GM23338 (cell line): ENCODE results near the gene FLVCR1. TPM values are rescaled to one million over a fixed set of nuclear protein-coding genes. Genes with fewer than 3 reads are reported as not detected.

Experiments used
- ATAC-seq: fragments of 200-7000 bp; cut with Tn5 transposase; 3 replicates; pipeline ENCODE4 v1.9.1; 2020
- DNase-seq: peaks from one replicate; pipeline ENCODE4 v3.0.0-alpha.2; 2015; ENCODE audit warnings: low spot score
- H2AFZ ChIP-seq: fragments of 200-600 bp; sonication (generic); 2 replicates; pipeline ENCODE4 v1.8.0; 2016; ENCODE audit warnings: antibody characterized with exemption, mild to moderate bottlenecking, moderate library complexity
- H3F3A ChIP-seq: fragments of 200-600 bp; sonication (generic); replicated peaks from 2 replicates; pipeline ENCODE4 v1.8.0; 2017; ENCODE audit warnings: antibody characterized with exemption, mixed run types, low read depth
- H3K27ac ChIP-seq: fragments of 200-600 bp; sonication (generic); 2 replicates; pipeline ENCODE4 v1.6.1; 2016; ENCODE audit warnings: low read depth
- H3K27me3 ChIP-seq: fragments of 200-600 bp; sonication (generic); 2 replicates; pipeline ENCODE4 v1.8.0; 2016; ENCODE audit warnings: mild to moderate bottlenecking, mixed run types, moderate library complexity; ENCODE audit not compliant: insufficient read depth
- H3K36me3 ChIP-seq: fragments of 200-600 bp; sonication (generic); 2 replicates; pipeline ENCODE4 v1.8.0; 2016; ENCODE audit warnings: mild to moderate bottlenecking; ENCODE audit not compliant: insufficient read depth
- H3K4me1 ChIP-seq: fragments of 200-600 bp; sonication (generic); 2 replicates; pipeline ENCODE4 v1.8.0; 2016; ENCODE audit warnings: mild to moderate bottlenecking, moderate library complexity; ENCODE audit not compliant: insufficient read depth
- H3K4me2 ChIP-seq: fragments of 200-600 bp; sonication (generic); 2 replicates; pipeline ENCODE4 v1.7.1; 2017; ENCODE audit warnings: mixed run types
- H3K4me3 ChIP-seq: fragments of 200-600 bp; sonication (generic); 2 replicates; pipeline ENCODE4 v1.6.1; 2016; ENCODE audit warnings: mixed run types
- H3K79me2 ChIP-seq: fragments of 200-600 bp; sonication (generic); replicated peaks from 2 replicates; pipeline ENCODE4 v1.8.0; 2017; ENCODE audit warnings: mild to moderate bottlenecking; ENCODE audit not compliant: insufficient read depth
- H3K9me2 ChIP-seq: fragments of 200-600 bp; sonication (generic); 2 replicates; pipeline ENCODE4 v1.8.0; 2017; ENCODE audit not compliant: insufficient read depth
- H4K20me1 ChIP-seq: fragments of 200-600 bp; sonication (generic); replicated peaks from 2 replicates; pipeline ENCODE4 v1.8.0; 2017; ENCODE audit warnings: mild to moderate bottlenecking; ENCODE audit not compliant: insufficient read depth
- H3K27ac Mint-ChIP-seq: 2 replicates; pipeline ENCODE4 v1.8.0; 2020; ENCODE audit warnings: inconsistent platforms, mild to moderate bottlenecking, moderate library complexity, mixed read lengths
- H3K27me3 Mint-ChIP-seq: 3 replicates; pipeline ENCODE4 v1.8.0; 2022; ENCODE audit warnings: low read depth, mild to moderate bottlenecking, moderate library complexity, mixed read lengths, inconsistent platforms; ENCODE audit not compliant: insufficient read depth, poor library complexity
- H3K36me3 Mint-ChIP-seq: 3 replicates; pipeline ENCODE4 v1.8.0; 2021; ENCODE audit warnings: low read depth, mild to moderate bottlenecking, inconsistent platforms, moderate library complexity, mixed read lengths
- H3K4me1 Mint-ChIP-seq: 3 replicates; pipeline ENCODE4 v1.8.0; 2020; ENCODE audit warnings: mild to moderate bottlenecking, inconsistent platforms, mixed read lengths
- H3K4me3 Mint-ChIP-seq: 3 replicates; pipeline ENCODE4 v1.8.0; 2021; ENCODE audit warnings: moderate library complexity, mild to moderate bottlenecking, inconsistent platforms, mixed read lengths
- H3K9me3 Mint-ChIP-seq: 3 replicates; pipeline ENCODE4 v1.8.0; 2020; ENCODE audit warnings: moderate library complexity, mild to moderate bottlenecking, inconsistent platforms, mixed read lengths
- CREB1 ChIP-seq: fragments of 250-450 bp; sonication (Bioruptor Pico); IDR thresholded peaks from 2 replicates; pipeline ENCODE4 v1.5.0; 2020; ENCODE audit warnings: low read depth, mild to moderate bottlenecking, moderate library complexity
- CTCF ChIP-seq, 2 experiments: fragments of 200-600 bp in 1 of 2; sonication (generic) in 1 of 2; conservative IDR thresholded peaks; 2 replicates each; pipeline versions ENCODE4 v1.5.1 to v1.6.1; 2016 to 2017; ENCODE audit warnings: antibody characterized with exemption in 2 of 2, low read depth in 2 of 2, mild to moderate bottlenecking in 2 of 2, moderate library complexity in 1 of 2
- ETS1 ChIP-seq: IDR thresholded peaks from 2 replicates; pipeline ENCODE4 v1.6.1; 2016; ENCODE audit warnings: antibody characterized with exemption
- EZH2 ChIP-seq: fragments of 200-600 bp; sonication (generic); IDR thresholded peaks from one replicate; pipeline ENCODE4 v1.8.0; 2017; ENCODE audit warnings: antibody characterized with exemption, mild to moderate bottlenecking, low read depth; ENCODE audit not compliant: unreplicated experiment
- EZH2phosphoT487 ChIP-seq: fragments of 200-600 bp; sonication (generic); IDR thresholded peaks from one replicate; pipeline ENCODE4 v1.8.1; 2018; ENCODE audit warnings: antibody characterized with exemption; ENCODE audit not compliant: unreplicated experiment
- JUNB ChIP-seq: IDR thresholded peaks from one replicate; pipeline ENCODE4 v1.6.1; 2016; ENCODE audit warnings: antibody characterized with exemption; ENCODE audit not compliant: unreplicated experiment
- NANOG ChIP-seq: IDR thresholded peaks from 2 replicates; pipeline ENCODE4 v1.6.1; 2016; ENCODE audit warnings: antibody characterized with exemption, borderline replicate concordance
- POLR2AphosphoS5 ChIP-seq: IDR thresholded peaks from 2 replicates; pipeline ENCODE4 v1.6.1; 2016; ENCODE audit warnings: antibody characterized with exemption, low read depth
- REST ChIP-seq: IDR thresholded peaks from one replicate; pipeline ENCODE4 v1.6.1; 2018; ENCODE audit warnings: antibody characterized with exemption; ENCODE audit not compliant: unreplicated experiment
- STAT1 ChIP-seq: IDR thresholded peaks from one replicate; pipeline ENCODE4 v1.6.1; 2016; ENCODE audit warnings: antibody characterized with exemption; ENCODE audit not compliant: unreplicated experiment
- ZNF114 ChIP-seq: fragments of 250-450 bp; sonication (Bioruptor Pico); IDR thresholded peaks from 2 replicates; pipeline ENCODE4 v1.5.0; 2020; ENCODE audit warnings: mild to moderate bottlenecking, moderate library complexity
- ZNF331 ChIP-seq: fragments of 250-450 bp; sonication (Bioruptor Pico); IDR thresholded peaks from 2 replicates; pipeline ENCODE4 v1.5.0; 2020; ENCODE audit warnings: low read depth, mild to moderate bottlenecking, moderate library complexity
- polyA plus RNA-seq: library from polyadenylated mRNA; unstranded; fragments of >200 nt; fragmentation: Nextera tagmentation; extraction: Ambion mirVana; gene quantifications from 2 replicates; pipeline ENCODE4 v1.2.1, GENCODE V29; 2016
- total RNA-seq: library from RNA; depleted of rRNA; stranded (reverse); fragments of >200 nt; shearing (Covaris generic); gene quantifications from 2 replicates; pipeline ENCODE4 v1.2.3, GENCODE V29; 2014
- TF ChIP-seq, protein P1 (sequence below): fragments of 250-450 bp; sonication (Bioruptor Pico); IDR thresholded peaks from 2 replicates; pipeline ENCODE4 v1.5.0; 2020; ENCODE audit warnings: mild to moderate bottlenecking, moderate library complexity

Gene FLVCR1
- total and polyA plus RNA-seq, 2 experiments from 2014 or later, result 60.5 to 93.5 TPM

- ATAC-seq, result no peak
- H3F3A ChIP-seq, result peaks cover 27% of the 10 kb centered on the region
- TF ChIP-seq ETS1 (no peak), POLR2AphosphoS5 (no peak), CREB1 (CRISPR knock-in tag) (no peak), JUNB (no peak), REST (no peak), ZNF114 (CRISPR knock-in tag) (no peak), NANOG (no peak), CTCF (conservative IDR thresholded peaks at IDR 0.05; ENCODE audit: low read depth in 2 of 2) (no peak), STAT1 (no peak), EZH2 (no peak), ZNF331 (CRISPR knock-in tag) (no peak), EZH2phosphoT487 (no peak)
- TF ChIP-seq, protein P1, sequence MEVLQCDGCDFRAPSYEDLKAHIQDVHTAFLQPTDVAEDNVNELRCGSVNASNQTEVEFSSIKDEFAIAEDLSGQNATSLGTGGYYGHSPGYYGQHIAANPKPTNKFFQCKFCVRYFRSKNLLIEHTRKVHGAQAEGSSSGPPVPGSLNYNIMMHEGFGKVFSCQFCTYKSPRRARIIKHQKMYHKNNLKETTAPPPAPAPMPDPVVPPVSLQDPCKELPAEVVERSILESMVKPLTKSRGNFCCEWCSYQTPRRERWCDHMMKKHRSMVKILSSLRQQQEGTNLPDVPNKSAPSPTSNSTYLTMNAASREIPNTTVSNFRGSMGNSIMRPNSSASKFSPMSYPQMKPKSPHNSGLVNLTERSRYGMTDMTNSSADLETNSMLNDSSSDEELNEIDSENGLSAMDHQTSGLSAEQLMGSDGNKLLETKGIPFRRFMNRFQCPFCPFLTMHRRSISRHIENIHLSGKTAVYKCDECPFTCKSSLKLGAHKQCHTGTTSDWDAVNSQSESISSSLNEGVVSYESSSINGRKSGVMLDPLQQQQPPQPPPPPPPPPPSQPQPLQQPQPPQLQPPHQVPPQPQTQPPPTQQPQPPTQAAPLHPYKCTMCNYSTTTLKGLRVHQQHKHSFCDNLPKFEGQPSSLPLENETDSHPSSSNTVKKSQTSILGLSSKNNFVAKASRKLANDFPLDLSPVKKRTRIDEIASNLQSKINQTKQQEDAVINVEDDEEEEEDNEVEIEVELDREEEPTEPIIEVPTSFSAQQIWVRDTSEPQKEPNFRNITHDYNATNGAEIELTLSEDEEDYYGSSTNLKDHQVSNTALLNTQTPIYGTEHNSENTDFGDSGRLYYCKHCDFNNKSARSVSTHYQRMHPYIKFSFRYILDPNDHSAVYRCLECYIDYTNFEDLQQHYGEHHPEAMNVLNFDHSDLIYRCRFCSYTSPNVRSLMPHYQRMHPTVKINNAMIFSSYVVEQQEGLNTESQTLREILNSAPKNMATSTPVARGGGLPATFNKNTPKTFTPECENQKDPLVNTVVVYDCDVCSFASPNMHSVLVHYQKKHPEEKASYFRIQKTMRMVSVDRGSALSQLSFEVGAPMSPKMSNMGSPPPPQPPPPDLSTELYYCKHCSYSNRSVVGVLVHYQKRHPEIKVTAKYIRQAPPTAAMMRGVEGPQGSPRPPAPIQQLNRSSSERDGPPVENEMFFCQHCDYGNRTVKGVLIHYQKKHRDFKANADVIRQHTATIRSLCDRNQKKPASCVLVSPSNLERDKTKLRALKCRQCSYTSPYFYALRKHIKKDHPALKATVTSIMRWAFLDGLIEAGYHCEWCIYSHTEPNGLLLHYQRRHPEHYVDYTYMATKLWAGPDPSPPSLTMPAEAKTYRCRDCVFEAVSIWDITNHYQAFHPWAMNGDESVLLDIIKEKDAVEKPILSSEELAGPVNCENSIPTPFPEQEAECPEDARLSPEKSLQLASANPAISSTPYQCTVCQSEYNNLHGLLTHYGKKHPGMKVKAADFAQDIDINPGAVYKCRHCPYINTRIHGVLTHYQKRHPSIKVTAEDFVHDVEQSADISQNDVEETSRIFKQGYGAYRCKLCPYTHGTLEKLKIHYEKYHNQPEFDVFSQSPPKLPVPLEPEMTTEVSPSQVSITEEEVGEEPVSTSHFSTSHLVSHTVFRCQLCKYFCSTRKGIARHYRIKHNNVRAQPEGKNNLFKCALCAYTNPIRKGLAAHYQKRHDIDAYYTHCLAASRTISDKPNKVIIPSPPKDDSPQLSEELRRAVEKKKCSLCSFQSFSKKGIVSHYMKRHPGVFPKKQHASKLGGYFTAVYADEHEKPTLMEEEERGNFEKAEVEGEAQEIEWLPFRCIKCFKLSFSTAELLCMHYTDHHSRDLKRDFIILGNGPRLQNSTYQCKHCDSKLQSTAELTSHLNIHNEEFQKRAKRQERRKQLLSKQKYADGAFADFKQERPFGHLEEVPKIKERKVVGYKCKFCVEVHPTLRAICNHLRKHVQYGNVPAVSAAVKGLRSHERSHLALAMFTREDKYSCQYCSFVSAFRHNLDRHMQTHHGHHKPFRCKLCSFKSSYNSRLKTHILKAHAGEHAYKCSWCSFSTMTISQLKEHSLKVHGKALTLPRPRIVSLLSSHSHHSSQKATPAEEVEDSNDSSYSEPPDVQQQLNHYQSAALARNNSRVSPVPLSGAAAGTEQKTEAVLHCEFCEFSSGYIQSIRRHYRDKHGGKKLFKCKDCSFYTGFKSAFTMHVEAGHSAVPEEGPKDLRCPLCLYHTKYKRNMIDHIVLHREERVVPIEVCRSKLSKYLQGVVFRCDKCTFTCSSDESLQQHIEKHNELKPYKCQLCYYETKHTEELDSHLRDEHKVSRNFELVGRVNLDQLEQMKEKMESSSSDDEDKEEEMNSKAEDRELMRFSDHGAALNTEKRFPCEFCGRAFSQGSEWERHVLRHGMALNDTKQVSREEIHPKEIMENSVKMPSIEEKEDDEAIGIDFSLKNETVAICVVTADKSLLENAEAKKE (CRISPR knock-in tag), result no peak
These were observed 20.3 kb downstream of the FLVCR1 start for GRCh38 chr1:212878418-212878817.

More at GRCh38 chr1:212878418-212878817, 20.3 kb downstream of the FLVCR1 start:
- Histone ChIP-seq H3K36me3 (peaks cover 78% of the 10 kb centered on the region), H3K79me2 (peaks cover 98% of the 10 kb centered on the region), H3K4me2 (no peak overlapping the region), H3K27me3 (no peaks in the 10 kb centered on the region), H4K20me1 (peaks cover 54% of the 10 kb centered on the region), H3K4me3 (no peak overlapping the region), H2AFZ (no peak overlapping the region), H3K9me2 (no peaks in the 10 kb centered on the region), H3K4me1 (peaks cover 29% of the 10 kb centered on the region), H3K27ac (peak overlapping the region; percentile 86)
- no peak for DNase-seq
- H3K27me3 Mint-ChIP-seq, result no peaks in the 10 kb centered on the region
- H3K36me3 Mint-ChIP-seq, result peaks cover 90% of the 10 kb centered on the region
- no peak overlapping the region for H3K4me3 Mint-ChIP-seq
- H3K9me3 Mint-ChIP-seq, result no peaks in the 10 kb centered on the region
- H3K27ac Mint-ChIP-seq, result no peak overlapping the region
- peaks cover 33% of the 10 kb centered on the region for H3K4me1 Mint-ChIP-seq
